Fibroblast of skin of right biceps (primary cell): ENCODE measurements around the gene PDE5A.
A peak's percentile ranks its signal among the peaks of the same experiment; 100 is the strongest.

Experiments
- DNase-seq: peaks from one replicate; pipeline ENCODE4 v3.0.0-alpha.2; 2013

Gene PDE5A

GRCh38 chr4:119580293-119580692, 48.3 kb downstream of the PDE5A start:
- DNase-seq: no peak

- DNase-seq: no peak
Observed at GRCh38 chr4:119579823-119580222, 48.8 kb downstream of the PDE5A start.

- peak; percentile 14 for DNase-seq
Observed at GRCh38 chr4:119570401-119570800, 58.2 kb downstream of the PDE5A start.

- DNase-seq: no peak
Observed at GRCh38 chr4:119564106-119564505, 64.5 kb downstream of the PDE5A start.

GRCh38 chr4:119559044-119559647, 69.5 kb downstream of the PDE5A start:
- peak; percentile 59 for DNase-seq

- DNase-seq: peak; percentile 7
Observed at GRCh38 chr4:119550857-119551532, 77.6 kb downstream of the PDE5A start.

GRCh38 chr4:119549639-119550038, 79.0 kb downstream of the PDE5A start:
- no peak for DNase-seq

- DNase-seq: no peak
Observed at GRCh38 chr4:119543779-119544178, 84.8 kb downstream of the PDE5A start.

- no peak for DNase-seq
Observed at GRCh38 chr4:119543187-119543586, 85.4 kb downstream of the PDE5A start.

- no peak for DNase-seq
Observed at GRCh38 chr4:119540249-119540648, 88.4 kb downstream of the PDE5A start.

- no peak for DNase-seq
Observed at GRCh38 chr4:119537586-119537985, 91.0 kb downstream of the PDE5A start.

GRCh38 chr4:119536572-119537528, 91.8 kb downstream of the PDE5A start:
- peak; percentile 19 for DNase-seq

- no peak for DNase-seq
Observed at GRCh38 chr4:119532319-119532718, 96.3 kb downstream of the PDE5A start.

GRCh38 chr4:119529788-119530187, 98.8 kb downstream of the PDE5A start:
- no peak for DNase-seq

- peak; percentile 25 for DNase-seq
Observed at GRCh38 chr4:119526786-119527550, 101.6 kb downstream of the PDE5A start.

- peak; percentile 31 for DNase-seq
Observed at GRCh38 chr4:119525771-119526712, 102.6 kb downstream of the PDE5A start.

GRCh38 chr4:119525005-119525749, 103.4 kb downstream of the PDE5A start:
- peak; percentile 82 for DNase-seq

GRCh38 chr4:119523399-119523798, 105.2 kb downstream of the PDE5A start:
- no peak for DNase-seq

- no peak for DNase-seq
Observed at GRCh38 chr4:119521268-119521667, 107.3 kb downstream of the PDE5A start.

- DNase-seq: no peak
Observed at GRCh38 chr4:119518915-119519410, 109.6 kb downstream of the PDE5A start.
